NCI-H2029 (cell line): ENCODE results near the gene EMP2.
A peak's percentile ranks its signal among the peaks of the same experiment; 100 is the strongest.
"Not testable (repeated sequence)": the region's sequence is repeated elsewhere in the genome, so short reads cannot be mapped to it uniquely, and the experiment has no call there.

ENCODE experiments used
- DNase-seq: peaks from one replicate; lab custom pipeline; 2025; lab: John Stamatoyannopoulos, UW

The EMP2 gene

DNA sequence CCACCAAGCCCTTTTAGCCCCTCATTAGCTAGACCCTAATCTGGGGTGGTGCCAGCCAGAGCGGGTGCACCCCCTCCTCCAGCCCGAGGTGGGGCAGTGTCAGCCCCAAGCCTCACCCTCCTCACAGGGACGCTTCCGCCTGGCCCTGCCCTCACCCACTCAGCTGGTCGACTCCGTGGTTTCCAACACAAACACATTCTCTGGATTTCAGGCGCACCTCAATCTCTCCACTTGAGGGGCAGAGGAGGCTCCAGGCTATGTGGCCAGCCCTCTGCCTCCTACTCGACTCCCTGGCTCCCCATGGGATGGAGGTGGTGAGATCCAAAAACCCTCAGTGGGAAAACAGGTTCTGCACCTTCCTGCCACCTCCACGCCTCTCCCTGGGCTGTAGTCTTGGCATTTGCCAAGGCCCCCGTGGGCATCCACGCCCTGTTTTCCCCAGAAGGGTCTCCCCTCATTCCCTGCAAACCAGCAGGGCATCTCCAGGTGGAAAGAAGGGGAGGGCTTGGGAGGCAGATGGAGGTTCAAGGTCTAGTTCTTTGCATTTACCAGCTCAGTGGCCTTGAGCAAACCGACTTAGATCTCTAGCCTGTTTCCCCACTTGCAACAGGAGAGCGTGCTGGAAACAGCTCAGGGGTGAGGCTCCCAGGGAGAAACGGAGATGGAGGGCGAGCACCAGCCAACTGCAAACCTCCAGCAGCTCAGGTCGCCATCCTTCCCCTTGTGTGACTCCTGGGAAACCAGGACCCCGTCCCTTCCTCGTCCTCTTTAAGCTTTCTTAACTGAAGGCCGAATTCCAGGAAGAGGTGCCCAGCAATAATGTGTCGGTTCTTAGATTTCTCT, 1.7 kb downstream of the EMP2 start:
- peak; percentile 18 for DNase-seq

DNA sequence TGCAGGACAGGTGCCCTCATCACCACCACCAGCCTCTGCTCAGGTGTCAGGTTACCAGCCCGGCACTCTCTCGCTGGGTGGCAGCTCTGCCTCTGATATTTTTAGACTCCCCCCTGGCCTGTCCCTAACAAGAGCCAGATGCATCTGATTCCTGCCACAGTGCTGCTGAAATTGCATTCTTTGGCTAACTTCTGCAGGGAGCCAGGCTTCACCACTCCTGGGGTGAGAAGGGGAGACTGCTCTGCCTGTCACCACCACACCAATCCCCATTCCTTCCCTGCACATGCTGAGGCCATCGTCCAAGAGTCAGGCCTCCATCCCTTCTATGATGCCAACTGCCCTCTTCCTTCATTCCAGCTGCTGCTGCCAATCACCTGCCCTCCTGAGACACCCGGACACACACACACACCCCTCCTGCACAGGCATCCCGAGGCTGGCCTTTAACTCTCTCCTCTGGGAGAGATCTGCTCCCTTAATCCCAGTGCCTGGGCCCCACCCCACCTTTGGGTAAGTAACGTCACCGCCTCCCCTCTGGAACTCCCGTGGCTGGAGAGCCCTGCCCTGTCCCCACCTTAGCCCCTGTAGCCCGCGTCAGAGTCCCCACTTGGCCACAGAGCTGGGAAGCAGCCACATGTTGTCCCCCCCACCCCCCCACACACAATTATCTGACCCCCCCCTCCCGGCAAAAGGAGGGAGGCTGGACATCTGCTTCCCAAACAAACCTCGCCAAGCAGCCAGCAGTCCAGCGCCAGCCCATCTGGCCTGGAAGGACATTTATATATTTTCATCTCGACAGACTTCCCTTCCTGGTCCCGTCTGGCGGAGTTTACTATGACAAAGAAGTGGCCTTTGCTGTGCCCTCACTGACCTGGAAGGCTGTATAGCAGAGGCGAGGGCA, 2.8 kb downstream of the EMP2 start:
- DNase-seq: peak; percentile 40

DNA sequence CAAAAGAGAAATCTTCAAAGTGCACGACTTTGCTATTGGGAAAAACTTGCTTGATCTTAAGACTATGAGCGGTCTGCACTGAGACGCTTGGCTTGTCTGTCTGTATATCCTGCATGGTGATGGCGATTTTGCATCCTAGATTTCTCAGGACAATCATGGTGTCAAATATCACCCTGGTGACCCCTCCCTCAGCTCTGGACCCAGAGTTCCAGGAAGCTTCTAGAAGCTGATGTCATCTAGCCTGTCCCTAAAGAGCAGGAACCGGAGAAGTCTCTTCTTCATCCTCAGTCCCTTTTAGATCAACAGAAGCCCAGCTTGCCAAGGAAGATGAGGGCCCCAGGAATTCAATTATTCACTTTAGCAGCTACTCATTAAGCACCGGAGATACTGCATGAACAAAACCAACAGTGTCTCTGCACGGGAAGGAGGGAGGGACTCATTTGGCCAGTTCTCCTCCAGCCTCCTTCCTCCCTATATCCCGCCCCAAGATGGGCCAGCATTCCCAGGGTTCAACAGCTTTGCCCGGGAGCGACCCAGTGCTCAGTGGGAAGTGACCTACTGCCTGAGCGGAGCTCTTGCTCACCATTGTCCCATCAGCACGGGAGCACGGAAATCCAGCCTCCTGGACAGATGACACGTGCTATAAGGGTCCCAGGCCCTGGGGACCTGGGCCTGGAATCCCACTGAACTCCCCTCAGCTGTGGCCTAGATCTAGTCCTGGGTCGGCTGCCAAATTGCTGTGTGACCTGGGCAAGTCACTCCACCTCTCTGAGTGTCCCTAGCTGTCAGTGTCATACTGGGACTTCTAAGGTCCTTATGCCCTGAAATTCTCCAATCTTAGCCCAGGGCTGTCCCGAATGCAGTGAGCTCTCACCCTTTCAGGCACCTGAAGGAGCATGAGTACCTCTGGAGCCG, 3.8 kb downstream of the EMP2 start:
- no peak for DNase-seq

DNA sequence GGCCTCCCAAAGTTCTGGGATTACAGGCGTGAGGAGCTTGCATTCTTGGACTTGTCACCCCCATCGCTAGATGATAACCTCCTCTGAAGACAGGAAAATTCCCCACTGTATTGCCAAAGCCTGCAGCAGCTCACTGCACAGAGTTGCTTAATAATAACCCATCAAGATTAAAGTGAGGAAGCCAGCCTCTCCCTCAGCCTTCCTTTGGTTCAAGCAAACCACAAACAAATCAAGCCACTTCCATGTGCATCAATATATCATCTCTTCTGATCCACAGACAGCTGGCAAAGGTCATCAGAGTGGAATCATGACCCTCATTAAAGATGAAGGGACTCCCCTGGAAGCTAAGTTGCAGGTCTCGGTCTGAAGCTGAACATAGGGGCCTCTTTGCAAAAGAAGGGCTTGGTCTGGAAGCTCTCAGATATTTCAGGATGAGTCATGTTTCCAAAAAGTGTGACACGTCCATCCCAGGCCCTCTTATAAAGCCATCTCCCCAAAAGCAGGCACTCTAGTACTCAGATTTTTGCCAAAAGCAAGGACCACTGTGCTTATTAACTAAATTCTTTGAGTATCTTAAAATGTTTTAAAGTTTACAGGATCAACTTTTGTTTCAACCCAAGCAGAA, 4.8 kb downstream of the EMP2 start:
- DNase-seq: no peak

DNA sequence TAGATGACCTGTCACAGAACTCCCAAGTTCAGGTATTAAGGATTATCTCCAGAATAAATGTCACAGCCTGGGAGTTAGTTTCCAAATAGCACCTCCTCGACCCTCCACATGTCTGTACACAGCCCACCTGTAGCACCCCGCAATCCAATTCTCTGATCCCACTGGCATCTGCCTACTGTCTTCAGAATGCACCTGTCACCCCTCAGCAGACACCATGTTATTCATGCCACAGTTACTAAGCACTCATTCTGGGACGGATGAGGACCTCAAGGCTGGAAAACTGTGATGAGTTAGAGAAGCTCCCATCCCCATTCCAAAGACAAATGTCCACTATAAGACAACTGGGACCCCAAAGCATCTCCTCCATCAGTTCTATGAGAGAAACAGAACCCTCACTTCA, 7.8 kb downstream of the EMP2 start:
- no peak for DNase-seq

DNA sequence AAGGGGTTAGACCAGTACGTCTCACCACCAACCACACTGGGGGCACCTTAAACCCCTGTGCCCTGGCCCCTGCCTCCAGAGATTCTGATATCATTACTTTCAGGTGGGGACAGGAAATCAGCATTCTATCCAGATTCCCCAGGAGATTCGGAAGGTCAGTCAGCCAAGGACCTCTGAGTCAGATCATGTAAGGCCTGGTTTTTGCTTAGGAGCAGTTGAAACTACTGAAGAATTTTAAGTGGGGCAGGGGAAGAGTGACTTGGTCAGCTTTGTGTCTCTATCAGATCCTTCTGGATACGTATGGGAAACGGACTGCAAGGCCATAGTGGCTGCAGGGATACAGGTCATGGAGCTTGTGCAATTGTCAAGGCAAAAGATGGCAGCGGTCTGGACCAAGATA, 9.0 kb downstream of the EMP2 start:
- no peak for DNase-seq

DNA sequence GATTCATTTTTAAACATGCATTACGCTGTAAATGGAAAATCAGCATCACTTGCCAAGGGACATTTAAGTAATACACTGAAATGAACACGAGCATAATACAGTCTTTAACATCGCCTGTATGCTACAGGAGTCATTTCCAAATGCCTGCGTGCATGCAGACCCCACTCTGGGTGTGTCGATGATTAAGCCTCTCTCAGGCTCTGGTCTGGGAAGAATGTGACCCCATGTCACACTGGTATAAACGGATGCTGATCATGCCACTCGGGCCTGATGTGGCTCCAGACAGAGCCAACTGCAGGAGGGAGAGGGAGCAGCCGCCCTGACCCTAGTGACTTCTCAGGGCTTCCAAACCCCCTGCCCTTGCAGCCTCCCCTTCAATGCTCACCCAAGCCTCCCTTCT, 10.8 kb downstream of the EMP2 start:
- DNase-seq: no peak

DNA sequence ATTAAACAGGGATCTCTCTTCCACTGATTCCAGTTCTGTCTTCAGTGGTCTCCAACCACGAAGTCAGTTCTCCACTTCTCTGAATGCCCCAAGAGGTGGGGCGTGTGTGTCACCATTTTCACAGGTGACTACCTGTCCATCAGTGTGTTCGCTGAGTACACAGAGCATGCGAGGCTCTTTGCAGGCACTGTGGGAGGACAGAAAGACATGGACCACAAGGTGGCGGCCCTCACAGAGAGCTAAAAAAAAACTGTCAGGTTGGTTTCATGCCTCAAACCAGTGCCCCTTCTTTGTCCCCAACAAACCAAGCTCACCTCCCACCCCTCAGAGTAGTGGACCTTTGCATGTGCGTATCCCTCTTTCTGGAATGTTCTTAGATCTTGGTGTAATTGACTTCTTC, 13.8 kb downstream of the EMP2 start:
- DNase-seq: no peak

DNA sequence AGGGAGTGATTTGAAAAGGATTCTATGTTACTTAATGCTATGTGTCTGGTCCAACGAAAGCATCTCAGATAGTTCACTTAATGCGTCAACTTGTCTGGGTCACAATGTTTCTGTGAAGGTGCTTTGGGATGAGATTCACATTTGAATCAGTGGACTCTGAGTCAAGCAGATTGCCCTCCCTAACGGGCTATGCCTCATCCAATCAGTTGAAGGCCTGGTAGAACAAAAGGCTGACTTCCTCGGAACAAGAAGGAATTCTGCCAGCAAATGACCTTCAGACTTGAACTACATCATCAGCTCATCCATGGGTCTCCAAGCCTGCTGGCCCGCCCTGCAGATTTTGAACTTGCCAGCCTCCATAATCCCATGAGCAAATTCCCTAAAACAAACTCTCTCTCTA, 15.2 kb downstream of the EMP2 start:
- no peak for DNase-seq

DNA sequence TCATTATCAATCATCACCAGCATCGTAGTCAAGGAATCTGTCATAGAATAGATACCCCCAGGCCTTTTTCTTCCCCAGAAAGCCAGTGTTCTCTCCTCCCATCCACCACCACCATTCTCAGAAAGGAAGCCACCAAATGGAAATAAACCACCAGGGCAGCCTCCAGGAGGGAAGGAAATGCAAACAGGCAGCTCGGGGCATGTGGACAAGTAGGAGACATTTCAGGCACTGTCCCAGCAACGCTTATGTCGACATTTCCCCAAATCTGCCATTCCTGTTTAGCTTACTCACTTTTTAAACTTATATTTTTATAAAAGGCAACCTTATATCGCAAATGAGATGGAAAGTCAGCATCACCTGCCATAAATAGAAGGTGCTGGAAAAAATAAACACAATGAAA, 15.8 kb downstream of the EMP2 start:
- DNase-seq: no peak

DNA sequence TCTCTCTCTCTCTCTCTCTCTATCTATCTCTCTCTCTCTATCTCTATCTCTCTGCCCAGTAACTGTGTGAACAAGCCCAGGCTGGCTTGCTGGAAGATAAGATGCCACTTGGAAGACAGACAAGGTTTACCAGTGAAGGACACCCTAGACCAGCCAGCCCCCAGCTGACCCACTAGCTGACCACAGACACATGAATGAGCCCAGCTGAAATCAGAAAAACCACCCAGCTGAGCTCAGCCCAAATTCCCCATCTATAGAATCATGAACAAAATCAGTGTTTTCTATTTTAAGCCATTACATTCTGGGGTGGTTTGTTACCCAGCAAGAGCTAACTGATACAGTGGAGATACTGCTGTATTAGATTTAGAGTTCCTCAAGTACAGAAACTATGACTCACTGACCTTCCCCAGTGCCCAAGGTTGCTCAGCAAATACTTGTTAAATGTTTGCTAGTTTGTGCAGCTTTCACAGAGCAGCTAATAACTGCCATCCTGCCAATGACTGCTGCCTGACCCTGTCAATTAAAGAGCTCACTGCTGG, 18.0 kb downstream of the EMP2 start:
- DNase-seq: no peak

DNA sequence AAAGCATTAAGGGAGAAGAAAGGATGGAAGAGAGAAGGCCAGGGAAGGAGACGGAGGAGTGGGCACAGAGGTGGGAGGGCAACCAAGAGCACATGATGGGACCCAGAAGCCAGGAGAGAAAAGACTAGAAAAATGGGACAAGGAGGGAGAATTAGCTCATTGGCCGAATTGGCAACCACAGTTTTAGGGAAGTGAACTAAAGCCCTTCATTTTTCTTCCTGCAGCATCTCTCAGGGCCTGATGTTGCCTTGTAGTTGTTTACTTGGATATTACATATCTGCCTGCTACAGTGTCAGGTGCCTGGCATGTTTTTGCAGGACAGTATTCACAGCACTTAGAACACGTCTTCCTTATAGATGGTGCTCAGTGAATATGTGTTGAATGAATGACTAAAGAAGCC, 19.0 kb downstream of the EMP2 start:
- DNase-seq: no peak

DNA sequence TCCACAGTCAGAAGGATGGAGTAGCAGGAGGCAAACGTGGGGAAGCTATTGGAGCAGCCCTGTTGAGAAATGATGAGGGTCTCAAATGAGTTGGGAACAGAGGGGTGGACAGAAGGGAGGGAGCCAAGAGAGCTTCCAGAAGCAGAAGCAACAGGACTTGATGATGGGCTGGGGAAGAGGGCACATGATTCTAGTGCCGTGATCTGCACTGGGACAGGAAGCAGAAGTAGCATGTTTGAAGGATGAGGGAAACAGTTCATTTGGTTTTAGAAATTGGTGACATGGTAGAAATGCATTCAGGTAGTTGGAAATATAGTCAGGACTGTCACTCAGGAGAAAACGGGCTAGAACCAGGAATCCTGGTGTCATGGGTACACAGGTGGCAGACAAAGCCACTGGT, 19.4 kb downstream of the EMP2 start:
- no peak for DNase-seq

DNA sequence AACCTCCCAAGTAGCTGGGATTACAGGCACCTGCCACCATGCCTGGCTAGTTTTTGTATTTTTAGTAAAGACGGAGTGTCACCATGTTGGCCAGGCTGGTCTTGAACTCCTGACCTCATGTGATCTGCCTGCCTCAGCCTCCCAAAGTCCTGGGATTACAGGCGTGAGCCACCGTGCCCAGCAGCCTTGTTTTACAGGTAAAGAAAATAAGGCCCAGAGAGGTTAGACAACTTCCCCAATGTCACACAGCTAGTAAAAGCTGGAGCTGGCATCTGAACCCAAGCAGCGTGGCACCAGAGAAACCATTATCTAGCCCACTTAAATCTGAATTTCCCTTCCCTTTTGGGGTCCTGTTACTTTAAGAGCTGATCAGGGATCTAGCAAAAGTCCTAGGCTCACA, 20.6 kb downstream of the EMP2 start:
- DNase-seq: not testable (repeated sequence)

DNA sequence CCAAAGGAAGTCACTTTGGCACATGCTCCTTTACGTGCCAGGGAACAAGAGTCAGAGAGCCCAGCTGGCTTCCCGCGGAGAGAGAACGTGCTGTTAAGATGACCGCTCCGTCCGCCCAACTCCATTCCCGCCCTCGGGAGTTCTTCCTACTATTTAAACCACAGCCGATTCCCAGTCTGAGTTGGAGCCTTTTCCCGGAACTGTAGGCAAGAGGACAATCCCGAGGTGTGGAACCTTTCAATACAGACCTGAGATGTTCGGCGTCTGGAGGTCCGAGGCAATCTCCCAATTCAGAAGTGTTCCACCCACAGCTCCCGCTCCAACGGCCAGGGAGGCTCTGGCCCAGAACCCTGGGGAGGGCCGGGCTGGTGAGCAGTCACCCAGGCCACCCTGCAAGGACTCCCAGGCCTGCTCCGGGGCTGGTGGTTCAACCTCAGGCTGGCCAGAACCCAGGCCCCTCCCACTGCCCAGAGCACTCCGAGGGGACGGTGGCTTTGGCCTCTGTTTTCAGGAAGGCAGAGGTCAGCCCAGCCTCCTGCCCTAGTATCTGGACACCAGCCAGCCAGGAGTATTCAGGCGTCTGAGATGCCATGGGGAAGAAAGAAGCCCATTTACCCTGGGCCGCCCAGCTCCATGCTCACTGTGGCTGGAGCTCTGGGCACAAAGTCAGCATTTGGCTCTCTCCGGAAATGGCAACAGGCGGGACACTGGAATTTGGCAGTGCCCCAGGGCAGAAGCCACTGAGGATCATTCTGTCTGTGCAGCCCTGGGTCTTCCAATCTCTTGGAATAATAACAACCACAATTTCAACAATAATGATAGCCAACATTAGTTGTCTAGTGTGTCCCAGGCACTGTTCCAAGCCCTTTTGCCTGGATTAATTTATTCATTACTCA, 21.4 kb downstream of the EMP2 start:
- peak; percentile 67 for DNase-seq

DNA sequence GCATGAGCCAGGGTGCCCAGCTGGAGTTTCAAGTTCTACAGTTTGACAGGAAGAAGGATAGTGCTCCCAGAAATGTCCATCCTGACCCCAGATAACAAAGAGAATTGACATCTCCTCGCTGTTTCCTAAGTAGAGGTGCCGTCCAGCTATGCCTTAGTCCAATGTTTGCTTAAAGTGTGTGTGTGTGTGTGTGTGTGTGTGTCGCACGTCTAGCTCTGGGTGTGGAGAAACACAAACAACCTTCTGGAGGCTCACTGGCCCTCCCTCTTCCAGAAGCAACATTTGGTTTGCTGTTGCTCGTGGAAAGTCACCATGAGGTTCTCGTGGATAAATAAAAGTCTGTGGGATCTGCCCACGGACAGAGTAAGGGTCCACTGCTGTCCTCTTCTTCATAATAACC, 22.1 kb downstream of the EMP2 start:
- peak; percentile 40 for DNase-seq

DNA sequence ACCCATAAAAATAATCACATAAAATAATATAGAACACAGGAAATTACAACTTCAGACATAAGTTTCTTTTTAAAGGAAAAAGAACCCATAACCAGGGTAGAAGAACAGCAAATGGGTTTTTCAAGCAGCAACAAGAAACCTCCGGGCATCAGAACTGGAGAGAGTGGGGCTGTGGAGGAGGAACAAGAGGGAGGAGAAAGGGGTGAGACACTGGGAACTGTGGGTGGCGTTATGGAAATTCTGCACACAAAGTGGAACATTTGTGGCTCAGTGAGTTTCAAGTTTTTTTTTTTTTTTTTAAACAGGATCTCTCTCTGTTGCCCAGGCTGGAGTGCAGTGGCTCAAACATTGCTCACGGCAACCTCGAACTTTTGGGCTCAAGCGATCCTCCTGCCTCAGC, 22.6 kb downstream of the EMP2 start:
- no peak for DNase-seq

DNA sequence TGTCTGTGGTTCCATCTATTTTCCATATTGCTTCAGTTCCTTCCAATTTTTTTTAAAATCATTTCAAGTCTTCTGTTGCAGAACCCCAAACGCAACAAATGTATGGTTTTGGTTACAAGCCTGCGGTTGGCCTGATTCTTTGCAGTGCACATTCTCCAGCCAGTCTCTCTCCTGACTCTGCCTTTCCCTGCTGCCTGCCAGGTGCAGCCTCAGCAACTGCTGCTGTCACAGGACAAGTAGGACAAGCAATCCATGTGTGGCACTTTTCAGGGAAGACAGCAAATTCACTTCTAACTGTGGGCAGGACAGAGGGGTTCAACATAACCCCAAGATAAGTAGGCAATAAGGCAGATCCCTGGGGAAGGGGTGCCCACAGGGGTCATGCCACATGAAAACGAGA, 24.2 kb downstream of the EMP2 start:
- no peak for DNase-seq

DNA sequence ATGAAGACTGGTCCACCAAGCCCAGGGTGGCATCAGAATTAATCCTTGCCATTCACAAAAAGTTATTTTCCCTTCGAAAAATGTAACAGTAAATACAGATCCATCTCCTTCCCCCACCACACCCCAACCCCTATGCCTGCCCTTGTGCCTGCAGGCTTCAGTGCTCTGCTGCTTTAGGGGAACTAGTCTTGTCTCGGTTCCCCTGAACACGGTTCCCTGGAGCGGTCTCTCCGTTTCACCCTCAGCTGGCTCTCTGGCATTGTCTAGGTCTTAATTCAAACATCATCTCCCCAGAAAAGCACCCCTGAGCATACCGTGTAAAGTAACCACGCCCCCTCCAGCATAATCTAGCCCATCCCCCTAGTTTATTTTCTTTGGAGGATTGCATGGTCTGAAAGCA, 25.8 kb downstream of the EMP2 start:
- DNase-seq: no peak

DNA sequence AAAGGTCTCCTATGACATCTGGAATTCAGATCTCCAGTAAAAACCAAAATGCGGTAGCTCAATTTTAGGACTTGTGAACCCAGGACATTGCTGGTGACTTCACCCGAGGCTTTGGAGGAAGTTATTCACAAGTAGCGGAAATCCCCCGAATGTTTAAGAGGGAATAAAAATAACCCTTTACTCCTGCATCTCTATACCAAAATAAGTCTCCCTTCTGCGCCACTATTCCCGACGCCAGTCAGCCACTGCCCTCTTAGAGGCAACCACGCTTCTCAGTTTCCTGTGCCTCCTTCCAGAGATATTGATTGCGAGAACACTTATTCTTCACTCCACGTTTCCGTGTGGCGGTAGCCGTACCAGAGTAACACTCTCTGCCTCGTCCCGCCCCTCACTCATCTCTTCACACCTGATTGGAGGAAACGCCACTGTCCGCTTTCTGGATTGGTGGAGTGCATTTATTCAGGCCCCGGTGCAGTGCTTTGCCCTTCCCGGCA, 27.4 kb downstream of the EMP2 start:
- DNase-seq: no peak
